K562 (cell line): ENCODE measurements around the gene BRF1. TPM values are rescaled to one million over a fixed set of nuclear protein-coding genes. Genes with fewer than 3 reads are reported as not detected.

ENCODE experiments used
- ARID1B ChIP-seq: fragments of 450-650 bp; IDR thresholded peaks from 2 replicates; pipeline ENCODE4 v1.6.1; 2016; ENCODE audit warnings: antibody characterized with exemption, mild to moderate bottlenecking, inconsistent platforms
- FOSL1 ChIP-seq: fragments of 200-800 bp; sonication (Bioruptor generic); conservative IDR thresholded peaks from 2 replicates; pipeline ENCODE4 v1.6.1; 2016; ENCODE audit warnings: missing genetic modification characterization, missing compliant biosample characterization
- FOXA3 ChIP-seq, 2 experiments: fragments of 450-650 bp in 1 of 2; sonication (generic) in 1 of 2; formaldehyde crosslinking; IDR thresholded peaks in 1 of 2; conservative IDR thresholded peaks in 1 of 2; 2 replicates each; pipeline versions ENCODE4 v1.4.0 to v1.8.0; 2020 to 2022; ENCODE audit warnings: mild to moderate bottlenecking in 2 of 2, missing genetic modification reagents in 1 of 2
- GTF2E2 ChIP-seq: fragments of 200-800 bp; sonication (Bioruptor generic); IDR thresholded peaks from 2 replicates; pipeline ENCODE4 v1.6.1; 2016; ENCODE audit warnings: missing genetic modification characterization, missing compliant biosample characterization
- GTF3C2 ChIP-seq: IDR thresholded peaks from 3 replicates; pipeline ENCODE4 v1.6.1; 2011; ENCODE audit warnings: borderline replicate concordance, mild to moderate bottlenecking, moderate library complexity; ENCODE audit not compliant: insufficient read length; ENCODE audit errors: extremely low read depth
- HDAC1 ChIP-seq, 2 experiments: fragments of 450-650 bp; IDR thresholded peaks; 2 replicates each; pipeline ENCODE4 v1.6.1; 2016 to 2017; ENCODE audit warnings: inconsistent platforms in 1 of 2, mild to moderate bottlenecking in 1 of 2, moderate library complexity in 1 of 2
- HDAC2 ChIP-seq: fragments of 450-650 bp; IDR thresholded peaks from 2 replicates; pipeline ENCODE4 v1.6.1; 2016; ENCODE audit warnings: mild to moderate bottlenecking
- HIVEP1 ChIP-seq: fragments of 250-450 bp; sonication (Bioruptor Pico); IDR thresholded peaks from 2 replicates; pipeline ENCODE4 v1.4.0; 2020; ENCODE audit warnings: mild to moderate bottlenecking
- KDM1A ChIP-seq, 2 experiments: fragments of 450-650 bp; IDR thresholded peaks; 2 replicates each; pipeline ENCODE4 v1.6.1; 2016; ENCODE audit warnings: mild to moderate bottlenecking in 2 of 2
- NRF1 ChIP-seq, 2 experiments: fragments of 450-650 bp; IDR thresholded peaks in 1 of 2; conservative IDR thresholded peaks in 1 of 2; 2 replicates each; pipeline ENCODE4 v1.6.1; 2014; ENCODE audit warnings: mild to moderate bottlenecking in 2 of 2
- PHF8 ChIP-seq: fragments of 200-600 bp; sonication (generic); IDR thresholded peaks from 2 replicates; pipeline ENCODE4 v1.6.1; 2012; ENCODE audit warnings: mixed run types, mild to moderate bottlenecking, inconsistent platforms, low read length, moderate library complexity, borderline replicate concordance
- ZBTB8A ChIP-seq: fragments of 450-650 bp; IDR thresholded peaks from 2 replicates; pipeline ENCODE4 v1.6.1; 2018; ENCODE audit warnings: mild to moderate bottlenecking, moderate library complexity; ENCODE audit not compliant: partially characterized antibody
- ZNF12 ChIP-seq: sonication (generic); formaldehyde crosslinking; IDR thresholded peaks from 2 replicates; pipeline ENCODE4 v1.4.0; 2020; ENCODE audit warnings: mild to moderate bottlenecking, missing genetic modification reagents
- ZNF384 ChIP-seq: IDR thresholded peaks from 2 replicates; pipeline ENCODE4 v1.6.1; 2012; ENCODE audit warnings: low read depth, low read length, improper control_type of control experiment
- ZNF398 ChIP-seq: fragments of 250-450 bp; sonication (Bioruptor Pico); IDR thresholded peaks from 2 replicates; pipeline ENCODE4 v1.8.0; 2021; ENCODE audit warnings: moderate library complexity, mild to moderate bottlenecking, inconsistent platforms
- ZNF436 ChIP-seq: fragments of 250-450, 450-650 bp; sonication (Bioruptor Pico); formaldehyde crosslinking; IDR thresholded peaks from 2 replicates; pipeline ENCODE4 v1.7.0; 2020; ENCODE audit warnings: mild to moderate bottlenecking
- ZNF75A ChIP-seq: fragments of 450-650 bp; formaldehyde crosslinking; IDR thresholded peaks from 2 replicates; pipeline ENCODE4 v1.4.0; 2020; ENCODE audit warnings: mild to moderate bottlenecking
- polyA plus RNA-seq, 8 experiments: library from polyadenylated mRNA; depleted of rRNA in 4 of 8; stranded (reverse) in 5 of 8; unstranded in 3 of 8; fragments of >200 nt; fragmentation: Nextera tagmentation in 2 of 8; fragmentation: Illumina TruSeq in 1 of 8; extraction: Ambion mirVana in 2 of 8; extraction: Trizol in 1 of 8; gene quantifications; 2 replicates each; pipeline versions ENCODE4 v1.2.1 to v1.2.3, GENCODE V29; 2011 to 2014; ENCODE audit warnings: inconsistent platforms in 1 of 8, missing spikeins in 1 of 8
- total RNA-seq, 7 experiments: library from RNA; depleted of rRNA in 6 of 7; stranded (reverse); fragments of >200 nt in 6 of 7; fragmentation: Illumina TruSeq in 2 of 7; extraction: Trizol in 2 of 7; gene quantifications; 2 replicates each; pipeline versions ENCODE4 v1.2.1 to v1.2.3, GENCODE V29; 2011 to 2021; ENCODE audit warnings: low replicate concordance in 1 of 7
- TF ChIP-seq, protein P1 (sequence below): IDR thresholded peaks from 2 replicates; pipeline ENCODE4 v1.6.1; 2011; ENCODE audit warnings: borderline replicate concordance, low read depth, mild to moderate bottlenecking, moderate library complexity, low read length; ENCODE audit not compliant: insufficient read depth, poor library complexity, severe bottlenecking

BRF1 gene
- total and polyA plus RNA-seq, 9 of the 15 experiments (the other 6 are each of a cell fraction or from before 2014, with no cell fraction given): 0.14 to 24.6 (median 8.2) TPM

- no peak for TF ChIP-seq ZNF398 (CRISPR knock-in tag)
- TF ChIP-seq, protein P1, sequence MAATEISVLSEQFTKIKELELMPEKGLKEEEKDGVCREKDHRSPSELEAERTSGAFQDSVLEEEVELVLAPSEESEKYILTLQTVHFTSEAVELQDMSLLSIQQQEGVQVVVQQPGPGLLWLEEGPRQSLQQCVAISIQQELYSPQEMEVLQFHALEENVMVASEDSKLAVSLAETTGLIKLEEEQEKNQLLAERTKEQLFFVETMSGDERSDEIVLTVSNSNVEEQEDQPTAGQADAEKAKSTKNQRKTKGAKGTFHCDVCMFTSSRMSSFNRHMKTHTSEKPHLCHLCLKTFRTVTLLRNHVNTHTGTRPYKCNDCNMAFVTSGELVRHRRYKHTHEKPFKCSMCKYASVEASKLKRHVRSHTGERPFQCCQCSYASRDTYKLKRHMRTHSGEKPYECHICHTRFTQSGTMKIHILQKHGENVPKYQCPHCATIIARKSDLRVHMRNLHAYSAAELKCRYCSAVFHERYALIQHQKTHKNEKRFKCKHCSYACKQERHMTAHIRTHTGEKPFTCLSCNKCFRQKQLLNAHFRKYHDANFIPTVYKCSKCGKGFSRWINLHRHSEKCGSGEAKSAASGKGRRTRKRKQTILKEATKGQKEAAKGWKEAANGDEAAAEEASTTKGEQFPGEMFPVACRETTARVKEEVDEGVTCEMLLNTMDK: peak; percentile 3
- no peak for TF ChIP-seq FOSL1
- TF ChIP-seq HIVEP1 (CRISPR knock-in tag): no peak
- no peak for TF ChIP-seq ZNF12 (CRISPR knock-in tag)
- peak in 1 of 2 experiments; percentile 58; a peak in 2 of 4 replicates for TF ChIP-seq NRF1 (conservative IDR thresholded peaks at IDR 0.05 in 1 of 2, IDR thresholded peaks at IDR 0.05 in 1 of 2)
- TF ChIP-seq GTF2E2: no peak
- TF ChIP-seq FOXA3 (CRISPR knock-in tag; conservative IDR thresholded peaks at IDR 0.05 in 1 of 2, IDR thresholded peaks at IDR 0.05 in 1 of 2): no peak
- peak; percentile 51; the same call in 1 of the 2 replicates for TF ChIP-seq PHF8
- TF ChIP-seq GTF3C2: peak; percentile 30
- 0 out of 4 replicates have a peak, but pooled peaks of 1 of the 2 experiments have one; percentile 15 for TF ChIP-seq HDAC1 (IDR thresholded peaks at IDR 0.05)
- 0 out of 2 replicates have a peak, but pooled peaks have one; percentile 53 for TF ChIP-seq HDAC2
- TF ChIP-seq KDM1A (IDR thresholded peaks at IDR 0.05): peak; percentile 46 to 73
- no peak for TF ChIP-seq ZNF384
- TF ChIP-seq ZNF436 (CRISPR knock-in tag): peak; percentile 93
- no peak for TF ChIP-seq ZNF75A (CRISPR knock-in tag)
- no peak for TF ChIP-seq ZBTB8A
- no peak for TF ChIP-seq ARID1B
These were observed 119.9 kb downstream of the BRF1 start, which contains the start of gene NUDT14 (continued) for GRCh38 chr14:105180592-105181548.
